HG03045 (cell line): ENCODE data around the gene YPEL2.

Source experiments
- ATAC-seq: cut with Tn5 transposase; IDR thresholded peaks from one replicate; pipeline ENCODE4 v1.9.1; 2021; ENCODE audit warnings: mild to moderate bottlenecking, moderate library complexity; ENCODE audit not compliant: unreplicated experiment

Gene YPEL2

DNA sequence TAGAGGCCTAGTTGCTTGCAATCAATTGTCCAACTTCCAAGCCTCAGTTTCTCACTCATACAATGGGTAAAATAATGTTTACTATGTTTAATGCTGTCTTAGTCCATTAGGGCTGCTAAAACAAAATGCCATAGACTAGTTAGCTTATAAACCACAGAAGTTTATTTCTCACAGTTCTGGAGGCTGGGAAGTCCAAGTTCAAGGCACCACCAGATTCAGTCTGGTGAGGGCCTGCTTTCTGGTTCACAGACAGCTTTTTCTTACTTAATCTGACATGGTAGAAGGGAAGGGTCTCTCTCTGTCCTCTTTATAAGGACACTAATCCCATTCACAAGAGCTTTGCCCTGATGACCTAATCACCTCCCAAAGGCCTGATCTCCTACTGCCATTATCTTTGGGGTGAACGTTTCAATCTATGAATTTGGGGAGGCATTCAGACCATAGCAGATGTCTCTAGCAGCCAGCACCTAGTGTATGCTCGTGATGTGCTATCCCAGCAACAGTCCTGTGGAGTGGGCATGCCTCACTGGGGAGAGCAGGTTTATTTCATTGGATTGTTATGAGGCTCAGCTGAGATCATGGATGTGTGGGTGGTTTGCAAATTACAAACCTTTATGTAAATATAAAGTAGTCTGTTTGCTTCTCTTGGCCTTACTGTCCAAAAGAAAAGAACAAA, 25.2 kb downstream of the YPEL2 start:
- no peak for ATAC-seq

DNA sequence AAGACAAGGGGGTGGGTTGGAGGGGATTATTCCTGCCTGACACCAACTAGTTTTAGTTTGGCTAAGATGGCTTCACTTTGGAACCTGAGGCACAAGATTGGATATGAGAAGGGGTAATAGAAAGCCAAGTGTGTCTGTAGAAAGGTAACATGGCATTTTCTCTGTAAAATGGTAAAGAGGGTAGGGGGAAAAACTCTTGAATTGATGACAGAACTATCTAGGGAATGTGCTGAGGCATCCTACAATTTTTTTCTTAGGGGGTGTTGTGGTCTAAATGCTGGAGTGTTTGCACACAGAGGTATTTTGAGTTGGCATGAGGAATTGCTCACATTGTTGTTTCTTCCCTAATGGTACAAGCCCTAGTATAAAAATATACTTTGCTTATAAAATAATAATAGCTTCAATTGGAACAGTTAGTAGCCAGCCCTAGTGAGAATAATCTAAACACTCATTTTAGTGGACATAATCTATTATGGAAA, 25.8 kb downstream of the YPEL2 start:
- no peak for ATAC-seq

DNA sequence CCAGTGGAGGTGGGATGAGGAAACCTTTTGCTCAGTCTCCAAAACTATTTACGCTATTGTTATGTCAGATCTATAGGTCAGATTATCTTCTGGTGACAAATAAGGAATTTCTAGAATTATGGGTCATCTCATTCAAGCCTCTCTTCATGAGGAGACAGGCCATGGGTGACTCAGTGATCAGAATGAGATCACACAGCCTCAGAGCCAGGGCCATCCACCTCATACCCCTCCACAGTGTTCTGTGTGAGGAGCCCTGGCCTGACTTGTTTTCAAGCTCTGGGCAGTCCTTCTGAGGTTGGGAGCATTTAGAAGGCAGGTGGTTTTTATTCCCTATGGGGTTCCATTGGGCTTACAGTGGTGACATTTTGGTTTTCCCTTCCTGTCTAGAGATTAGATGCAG, 26.5 kb downstream of the YPEL2 start:
- no peak for ATAC-seq

DNA sequence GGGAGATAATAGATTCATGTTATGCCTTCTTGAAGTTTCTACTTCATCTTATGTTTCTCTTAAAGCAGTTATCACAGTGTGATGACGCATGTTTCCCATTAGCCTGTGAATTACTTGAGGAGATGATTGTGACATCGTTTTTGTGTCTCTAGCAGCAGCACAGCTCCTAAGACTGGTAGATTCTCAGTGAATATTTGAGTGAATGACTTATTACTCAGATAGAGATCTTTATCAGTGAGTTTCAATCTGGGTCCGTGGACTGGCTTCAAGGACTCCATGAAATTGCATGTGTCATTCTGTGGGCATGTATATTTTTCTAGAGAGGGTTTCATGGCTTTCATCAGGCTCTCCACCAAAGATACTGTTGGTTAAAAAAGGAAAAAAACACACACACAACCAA, 29.9 kb downstream of the YPEL2 start:
- ATAC-seq = no peak

GRCh38 chr17:59361916-59362810, 30.7 kb downstream of the YPEL2 start:
- no peak for ATAC-seq

DNA sequence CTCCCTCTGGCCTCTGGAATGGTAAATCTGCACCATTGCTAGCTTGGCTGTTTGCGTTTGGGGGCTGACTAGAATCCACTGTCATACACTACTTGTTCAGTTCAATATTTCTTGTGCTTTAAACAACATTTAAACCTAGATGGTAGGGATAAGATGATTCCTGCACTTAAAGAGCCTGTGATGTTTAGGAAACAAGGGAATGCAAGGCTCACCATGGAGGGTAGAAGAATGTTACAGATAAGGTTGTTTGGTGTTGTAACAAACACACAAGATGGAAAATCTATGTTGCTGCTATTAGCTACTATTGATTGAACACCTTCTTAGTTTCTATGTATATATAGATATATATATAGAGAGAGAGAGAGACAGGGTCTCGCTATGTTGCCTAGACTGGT, 31.4 kb downstream of the YPEL2 start:
- ATAC-seq = no peak

- no peak for ATAC-seq
Measured at GRCh38 chr17:59365383-59365981, 34.0 kb downstream of the YPEL2 start.

- ATAC-seq = no peak
Measured at GRCh38 chr17:59366040-59366757, 34.7 kb downstream of the YPEL2 start.

- ATAC-seq = no peak
Measured at GRCh38 chr17:59366773-59367656, 35.6 kb downstream of the YPEL2 start.

- ATAC-seq = no peak
Measured at GRCh38 chr17:59367657-59368045, 36.2 kb downstream of the YPEL2 start.

DNA sequence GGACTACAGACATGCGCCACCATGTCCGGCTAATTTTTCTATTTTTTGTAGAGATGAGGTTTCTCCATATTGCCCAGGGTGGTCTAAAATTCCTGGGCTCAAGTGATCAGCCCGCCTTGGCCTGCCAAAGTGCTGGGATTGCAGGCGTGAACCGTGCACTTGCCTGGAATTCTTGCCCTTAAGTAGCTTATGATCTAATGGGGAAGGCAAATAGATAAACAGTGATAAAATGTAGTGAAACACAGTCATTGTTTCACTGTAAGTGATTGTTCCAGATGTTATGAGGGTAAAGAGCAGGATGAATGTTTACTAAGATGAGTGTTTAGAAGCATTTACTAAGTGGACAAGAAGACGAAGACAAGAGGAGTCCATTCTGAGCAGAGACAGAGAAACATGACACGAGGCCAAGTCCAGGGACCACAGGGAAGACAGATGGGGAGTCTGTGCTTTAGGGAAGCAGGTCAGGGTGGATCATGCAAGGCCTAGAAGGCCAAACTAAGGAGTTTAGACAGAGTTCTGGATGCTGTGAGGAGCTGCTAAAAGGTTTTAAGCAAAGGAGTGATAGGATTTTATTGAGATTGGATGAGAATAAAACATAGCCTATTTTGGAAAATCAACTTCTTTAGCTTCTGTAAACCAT, 36.9 kb downstream of the YPEL2 start:
- no peak for ATAC-seq

DNA sequence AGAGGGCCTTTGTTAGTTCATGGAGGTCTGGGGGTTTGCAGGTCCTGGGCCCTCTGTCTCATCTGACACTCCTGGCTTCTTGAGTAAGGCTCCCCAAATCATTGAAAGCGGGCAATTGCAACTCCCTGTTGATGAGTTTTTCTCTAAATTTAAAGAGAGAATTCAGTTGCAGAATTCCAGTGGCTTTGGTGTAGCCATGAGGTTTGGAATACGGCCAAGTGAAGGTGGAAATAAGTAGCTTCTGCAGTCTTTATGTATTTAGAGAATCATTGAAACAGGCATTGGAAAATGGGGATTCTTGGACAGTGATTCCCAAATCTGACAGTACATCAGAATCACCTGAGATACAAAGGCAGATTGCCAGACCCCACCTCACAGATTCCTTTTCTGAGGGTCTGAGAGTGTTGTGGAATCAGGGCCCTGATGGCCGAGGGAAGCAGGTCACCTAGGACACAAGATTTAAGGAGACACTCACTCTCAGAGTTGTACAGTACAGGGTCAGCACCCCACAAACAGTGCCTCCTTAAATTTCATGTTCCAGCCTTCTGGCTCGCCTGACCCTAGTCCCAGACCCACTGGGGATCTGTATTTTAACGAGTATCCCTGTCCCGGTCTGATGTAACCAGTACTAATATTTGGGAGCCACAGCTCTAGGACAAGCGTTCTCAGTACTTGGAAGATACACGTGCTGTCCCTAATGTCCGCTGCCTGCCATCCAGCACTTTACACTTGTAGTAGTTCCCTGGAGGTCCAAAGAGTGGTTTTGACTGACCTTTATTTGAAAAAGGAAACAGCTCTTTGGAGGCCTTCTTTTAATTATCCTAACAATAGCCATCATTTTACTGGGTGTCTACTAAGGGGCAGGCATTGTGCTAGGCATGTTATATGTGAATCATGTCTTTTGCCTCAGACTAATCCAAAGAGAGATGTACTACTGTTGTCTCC, 37.8 kb downstream of the YPEL2 start:
- no peak for ATAC-seq

DNA sequence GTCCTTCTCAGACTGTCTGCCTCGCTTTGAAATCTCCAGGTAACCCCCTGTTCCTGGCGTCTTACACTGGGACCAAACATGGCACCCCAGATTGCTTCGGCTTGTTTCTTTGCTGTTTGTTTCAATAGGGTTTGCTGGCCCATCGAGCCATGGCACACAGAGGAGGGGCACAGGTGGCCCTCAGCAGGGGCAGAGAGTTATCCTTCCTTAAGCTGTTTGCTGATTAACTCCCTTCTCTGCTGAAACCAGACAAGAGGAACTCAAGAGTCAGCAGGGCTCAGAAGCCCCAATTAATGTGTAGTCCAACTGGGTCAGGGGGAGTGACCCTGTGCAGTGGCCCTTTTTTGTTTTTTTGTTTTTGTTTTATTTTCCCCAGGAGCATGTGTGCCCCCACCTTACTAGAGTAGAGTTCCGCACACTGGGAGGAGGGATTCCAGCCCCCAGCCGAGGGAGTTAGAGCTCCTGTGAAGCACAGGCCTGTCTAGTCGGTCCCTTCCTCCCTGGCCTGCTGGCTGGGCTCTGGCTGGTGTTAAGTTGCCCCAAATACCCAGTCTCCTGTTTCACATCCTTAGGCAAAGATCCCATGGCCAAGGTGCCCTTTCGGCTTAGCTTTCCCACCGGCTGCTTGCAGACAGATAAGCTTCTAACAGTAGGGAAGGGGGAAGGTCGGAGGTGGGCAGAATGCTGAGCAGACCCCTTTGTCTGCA, 39.3 kb downstream of the YPEL2 start:
- no peak for ATAC-seq

DNA sequence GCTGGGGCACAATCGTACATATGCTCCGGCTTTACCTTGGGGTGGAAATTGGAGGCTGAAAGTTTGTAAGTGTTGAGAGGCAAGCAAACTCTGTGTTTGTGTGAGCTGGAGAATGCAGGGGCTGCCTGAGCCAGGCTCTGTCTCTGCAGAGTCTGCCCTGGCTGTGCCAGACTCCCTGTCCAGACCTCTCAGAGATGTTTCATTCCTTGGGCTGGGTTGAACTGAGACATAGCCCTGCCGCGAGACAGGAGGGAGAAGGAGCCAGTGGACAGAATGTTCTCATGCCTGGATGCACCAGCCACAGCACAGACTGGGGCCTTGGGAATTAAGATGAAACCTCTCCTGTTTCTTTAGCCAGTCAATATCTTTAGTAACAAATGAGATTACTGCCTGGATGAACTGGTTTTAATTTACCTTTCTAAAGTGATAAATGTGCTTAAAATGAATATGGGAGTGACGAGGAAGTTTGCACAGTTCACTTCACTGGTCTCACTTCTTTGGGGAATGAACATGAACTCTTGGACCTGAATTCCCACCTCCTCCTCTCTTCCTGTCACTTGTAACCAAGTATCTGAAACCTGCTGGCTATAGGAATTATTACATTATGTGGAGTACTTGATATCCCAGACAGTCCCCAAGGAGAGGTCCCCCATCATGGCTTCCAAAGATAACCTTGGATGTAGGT, 40.1 kb downstream of the YPEL2 start:
- ATAC-seq = no peak

GRCh38 chr17:59372138-59372751, 40.8 kb downstream of the YPEL2 start:
- ATAC-seq = no peak

GRCh38 chr17:59373882-59374495, 42.5 kb downstream of the YPEL2 start:
- ATAC-seq = no peak

DNA sequence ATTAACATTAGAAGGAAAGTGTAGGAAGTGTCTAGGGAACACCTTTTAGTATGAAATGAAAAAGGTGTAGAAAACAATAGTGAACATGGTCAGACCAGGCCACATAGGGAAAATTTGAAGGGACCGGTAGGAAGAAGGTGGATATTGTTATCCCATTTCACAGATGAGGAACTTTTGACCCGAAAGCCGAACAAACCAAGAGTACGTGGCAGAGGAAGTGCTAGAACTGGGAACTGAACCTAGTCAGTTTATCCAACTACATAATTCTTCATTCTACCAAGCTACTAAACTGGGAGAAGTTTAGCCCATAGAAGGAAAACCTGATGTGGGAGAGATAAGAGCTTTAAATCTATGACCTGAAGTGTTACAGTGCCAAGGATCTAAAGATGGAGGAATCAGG, 43.2 kb downstream of the YPEL2 start:
- ATAC-seq = no peak
